Activated T-cell treated with anti-CD3 and anti-CD28 coated beads, Interleukin-2, amount 50 U/mL, for 72 hours (primary cell): ENCODE data around the gene WNT11. TPM values are rescaled to one million over a fixed set of nuclear protein-coding genes. Genes with fewer than 3 reads are reported as not detected.

Experiments
- ATAC-seq, 2 donors: fragments of 150-1000 bp; cut with Tn5 transposase; replicated peaks in 1 of 2; 2 replicates each; pipeline ENCODE4 v1.10.0; 2021; ENCODE audit warnings: moderate library complexity in 2 of 2, mild to moderate bottlenecking in 1 of 2
- DNase-seq, 2 donors: peaks; one replicate each; pipeline ENCODE4 v3.0.0; 2021 to 2022; ENCODE audit warnings: mixed read lengths in 1 of 2
- H3K27ac Mint-ChIP-seq: one replicate; pipeline ENCODE4 v1.8.0; 2022; ENCODE audit warnings: mild to moderate bottlenecking, moderate library complexity, mixed read lengths
- H3K27me3 Mint-ChIP-seq: one replicate; pipeline ENCODE4 v1.8.0; 2022; ENCODE audit warnings: low read depth, mixed read lengths
- H3K36me3 Mint-ChIP-seq, 2 donors: one replicate each; pipeline ENCODE4 v1.8.0; 2022; ENCODE audit warnings: mixed read lengths in 2 of 2, mild to moderate bottlenecking in 1 of 2; ENCODE audit not compliant: insufficient read depth in 2 of 2
- H3K4me1 Mint-ChIP-seq: one replicate; pipeline ENCODE4 v1.8.0; 2022; ENCODE audit warnings: low read depth, mixed read lengths
- H3K4me3 Mint-ChIP-seq, 2 donors: one replicate each; pipeline ENCODE4 v1.8.0; 2022; ENCODE audit warnings: mild to moderate bottlenecking in 2 of 2, mixed read lengths in 2 of 2, moderate library complexity in 2 of 2
- H3K9me3 Mint-ChIP-seq, 2 donors: one replicate each; pipeline ENCODE4 v1.8.0; 2022; ENCODE audit warnings: mixed read lengths in 2 of 2
- total RNA-seq, 2 donors: library from RNA; stranded (reverse); gene quantifications; one replicate each; pipeline ENCODE4 v1.2.3, GENCODE V29; 2022

Gene WNT11
- total RNA-seq, 2 donors from 2014 or later: 0.12 to 0.16 TPM

GRCh38 chr11:76163289-76163880 is 42.9 kb downstream of the WNT11 start:
- Mint-ChIP-seq H3K27me3 (peaks cover 6% of the 10 kb centered on the region), H3K9me3 (no peaks in the 10 kb centered on the region), H3K27ac (no peak overlapping the region), H3K36me3 (no peaks in the 10 kb centered on the region), H3K4me1 (peaks cover 8% of the 10 kb centered on the region), H3K4me3 (no peak overlapping the region)
- DNase-seq (no peak), ATAC-seq (no peak)

GRCh38 chr11:76162336-76163288 is 43.7 kb downstream of the WNT11 start:
- Mint-ChIP-seq H3K27me3 (peaks cover 6% of the 10 kb centered on the region), H3K4me1 (peaks cover 8% of the 10 kb centered on the region)

GRCh38 chr11:76161261-76161961 is 44.9 kb downstream of the WNT11 start:
- peaks cover 6% of the 10 kb centered on the region for H3K27me3 Mint-ChIP-seq
- ATAC-seq: no peak
- DNase-seq: no peak
- no peaks in the 10 kb centered on the region for H3K36me3 Mint-ChIP-seq
- H3K4me1 Mint-ChIP-seq: peaks cover 6% of the 10 kb centered on the region
- no peaks in the 10 kb centered on the region for H3K9me3 Mint-ChIP-seq
- H3K27ac Mint-ChIP-seq: no peak overlapping the region
- H3K4me3 Mint-ChIP-seq: no peak overlapping the region

More at GRCh38 chr11:76162336-76163288, 43.7 kb downstream of the WNT11 start:
- Mint-ChIP-seq H3K27ac (no peak overlapping the region), H3K9me3 (no peaks in the 10 kb centered on the region), H3K36me3 (no peaks in the 10 kb centered on the region), H3K4me3 (no peak overlapping the region)
- no peak for ATAC-seq
- DNase-seq: no peak

- DNase-seq (no peak), ATAC-seq (no peak)
- Mint-ChIP-seq H3K4me3 (no peak overlapping the region), H3K27me3 (peaks cover 6% of the 10 kb centered on the region), H3K27ac (no peak overlapping the region), H3K4me1 (peaks cover under 1% of the 10 kb centered on the region), H3K9me3 (no peaks in the 10 kb centered on the region), H3K36me3 (no peaks in the 10 kb centered on the region)
Measured at GRCh38 chr11:76160856-76161255, 45.4 kb downstream of the WNT11 start.

GRCh38 chr11:76159983-76160661 is 46.2 kb downstream of the WNT11 start:
- DNase-seq: no peak
- Mint-ChIP-seq H3K36me3 (no peaks in the 10 kb centered on the region), H3K4me3 (no peak overlapping the region), H3K9me3 (no peaks in the 10 kb centered on the region), H3K4me1 (no peaks in the 10 kb centered on the region), H3K27ac (no peak overlapping the region), H3K27me3 (peaks cover 6% of the 10 kb centered on the region)
- no peak for ATAC-seq

GRCh38 chr11:76159303-76159937 is 46.9 kb downstream of the WNT11 start:
- Mint-ChIP-seq H3K27ac (no peak overlapping the region), H3K4me1 (no peaks in the 10 kb centered on the region), H3K27me3 (peaks cover 6% of the 10 kb centered on the region), H3K4me3 (no peak overlapping the region), H3K36me3 (no peaks in the 10 kb centered on the region), H3K9me3 (no peaks in the 10 kb centered on the region)
- no peak for DNase-seq
- no peak for ATAC-seq

GRCh38 chr11:76158394-76159302 is 47.7 kb downstream of the WNT11 start:
- no peaks in the 10 kb centered on the region for H3K36me3 Mint-ChIP-seq
- ATAC-seq (no peak), DNase-seq (no peak)
- peaks cover under 1% of the 10 kb centered on the region for H3K4me1 Mint-ChIP-seq
- peaks cover 4% of the 10 kb centered on the region for H3K27me3 Mint-ChIP-seq
- no peaks in the 10 kb centered on the region for H3K9me3 Mint-ChIP-seq
- no peak overlapping the region for H3K27ac Mint-ChIP-seq
- no peak overlapping the region for H3K4me3 Mint-ChIP-seq

- Mint-ChIP-seq H3K9me3 (no peaks in the 10 kb centered on the region), H3K27ac (no peak overlapping the region), H3K4me3 (no peak overlapping the region), H3K27me3 (peaks cover 11% of the 10 kb centered on the region), H3K4me1 (peaks cover 8% of the 10 kb centered on the region), H3K36me3 (no peaks in the 10 kb centered on the region)
- DNase-seq (no peak), ATAC-seq (no peak)
Measured at GRCh38 chr11:76157891-76158290, 48.4 kb downstream of the WNT11 start.

- Mint-ChIP-seq H3K9me3 (no peaks in the 10 kb centered on the region), H3K27me3 (peaks cover 19% of the 10 kb centered on the region), H3K36me3 (no peaks in the 10 kb centered on the region), H3K4me1 (peaks cover 17% of the 10 kb centered on the region), H3K4me3 (no peak overlapping the region), H3K27ac (no peak overlapping the region)
- ATAC-seq (no peak), DNase-seq (no peak)
Measured at GRCh38 chr11:76156971-76157427, 49.3 kb downstream of the WNT11 start.

- no peak for DNase-seq
- no peaks in the 10 kb centered on the region for H3K36me3 Mint-ChIP-seq
- no peak for ATAC-seq
- peaks cover 25% of the 10 kb centered on the region for H3K4me1 Mint-ChIP-seq
- no peak overlapping the region for H3K4me3 Mint-ChIP-seq
- H3K27me3 Mint-ChIP-seq: peaks cover 23% of the 10 kb centered on the region
- H3K27ac Mint-ChIP-seq: no peak overlapping the region
- H3K9me3 Mint-ChIP-seq: no peaks in the 10 kb centered on the region
Measured at GRCh38 chr11:76155500-76156227, 50.6 kb downstream of the WNT11 start.

GRCh38 chr11:76153571-76153923 is 52.8 kb downstream of the WNT11 start:
- peak overlapping the region; percentile 45 for H3K27ac Mint-ChIP-seq
- no peaks in the 10 kb centered on the region for H3K36me3 Mint-ChIP-seq
- peak overlapping the region; percentile 77 to 80 for H3K4me3 Mint-ChIP-seq
- peaks cover 23% of the 10 kb centered on the region for H3K27me3 Mint-ChIP-seq
- H3K9me3 Mint-ChIP-seq: no peaks in the 10 kb centered on the region
- no peak for DNase-seq
- H3K4me1 Mint-ChIP-seq: peaks cover 25% of the 10 kb centered on the region
- no peak for ATAC-seq
